Endothelial cell of umbilical vein (primary cell): Measurements from ENCODE around the gene ACTG2. TPM values are rescaled to one million over a fixed set of nuclear protein-coding genes. Genes with fewer than 3 reads are reported as not detected.

Experiments
- BruUV-seq: library from RNA; stranded (reverse); fragments of 400-500 nt; replicated peaks from 2 replicates; lab custom pipeline; 2021; lab: Mats Ljungman, UMichigan
- CTCF ChIA-PET: fragments of 300-600, 350-600 bp; sonication (Branson Sonifier 250); formaldehyde crosslinking; loops from one replicate; lab custom pipeline; 2021; ENCODE audit warnings: antibody characterized with exemption, inconsistent platforms; lab: Charles Lee
- POLR2A ChIA-PET: fragments of 300-600, 350-600 bp; sonication (Branson Sonifier 250); formaldehyde crosslinking; loops from one replicate; lab custom pipeline; 2021; ENCODE audit warnings: antibody characterized with exemption, inconsistent platforms; lab: Charles Lee
- DNase-seq: peaks from one replicate; pipeline ENCODE4 v3.0.0-alpha.2; 2011; ENCODE audit warnings: low read depth, low spot score
- FAIRE-seq: peaks from 2 replicates; lab custom pipeline; 2011; peaks lifted over from hg19 to GRCh38; lab: Jason Lieb, UNC
- H2AFZ ChIP-seq: 2 replicates; pipeline ENCODE4 v1.6.0; 2012; ENCODE audit warnings: low read depth, low read length, control low read depth, inconsistent platforms
- H3K27ac ChIP-seq: 2 replicates; pipeline ENCODE4 v1.5.1; 2011; ENCODE audit warnings: low read depth, mild to moderate bottlenecking, control low read depth, low read length, moderate library complexity; ENCODE audit not compliant: insufficient read depth
- H3K27me3 ChIP-seq, 2 experiments: 2 replicates each; pipeline versions ENCODE4 v1.6.0 to v1.6.1; 2011; ENCODE audit warnings: low read length in 2 of 2, mixed read lengths in 1 of 2; ENCODE audit not compliant: control insufficient read depth in 2 of 2, insufficient read depth in 2 of 2
- H3K36me3 ChIP-seq, 2 experiments: 2 replicates in 1 of 2; 3 replicates in 1 of 2; pipeline ENCODE4 v1.5.1; 2011; ENCODE audit warnings: low read length in 2 of 2, mild to moderate bottlenecking in 1 of 2, moderate library complexity in 1 of 2; ENCODE audit not compliant: control insufficient read depth in 2 of 2, insufficient read depth in 2 of 2; ENCODE audit errors: extremely low read depth in 1 of 2
- H3K4me1 ChIP-seq: 3 replicates; pipeline ENCODE4 v1.5.1; 2011; ENCODE audit warnings: mild to moderate bottlenecking, low read length; ENCODE audit not compliant: control insufficient read depth, insufficient read depth; ENCODE audit errors: extremely low read depth
- H3K4me2 ChIP-seq: 2 replicates; pipeline ENCODE4 v1.6.1; 2011; ENCODE audit warnings: low read length, control low read depth, mixed read lengths; ENCODE audit not compliant: insufficient read depth
- H3K4me3 ChIP-seq, 3 experiments: fragments of 200-600 bp in 1 of 3; sonication (generic), shearing (Covaris generic) in 1 of 3; replicated peaks in 1 of 3; 2 replicates each; pipeline ENCODE4 v1.5.1; 2011 to 2016; ENCODE audit warnings: control low read depth in 3 of 3, low read length in 3 of 3, mild to moderate bottlenecking in 2 of 3, inconsistent platforms in 1 of 3, low read depth in 1 of 3, moderate library complexity in 1 of 3; ENCODE audit not compliant: insufficient read depth in 1 of 3
- H3K79me2 ChIP-seq: 2 replicates; pipeline ENCODE4 v1.6.0; 2012; ENCODE audit warnings: low read length, inconsistent platforms; ENCODE audit not compliant: control insufficient read depth, insufficient read depth
- H3K9ac ChIP-seq: replicated peaks from 2 replicates; pipeline ENCODE3; 2011; ENCODE audit warnings: low read length, control low read depth; ENCODE audit not compliant: insufficient read depth; ENCODE audit errors: extremely low read depth
- H3K9me1 ChIP-seq: replicated peaks from 3 replicates; pipeline ENCODE4 v1.6.0; 2011; ENCODE audit warnings: mild to moderate bottlenecking, low read length; ENCODE audit not compliant: control insufficient read depth, insufficient read depth; ENCODE audit errors: extremely low read depth
- H3K9me3 ChIP-seq: replicated peaks from 2 replicates; pipeline ENCODE4 v1.5.1; 2012; ENCODE audit warnings: low read length, inconsistent platforms; ENCODE audit not compliant: control insufficient read depth, insufficient read depth
- H4K20me1 ChIP-seq: replicated peaks from 2 replicates; pipeline ENCODE3; 2011; ENCODE audit warnings: mild to moderate bottlenecking, low read length; ENCODE audit not compliant: control insufficient read depth, insufficient read depth; ENCODE audit errors: extremely low read depth
- EZH2 ChIP-seq: IDR thresholded peaks from 2 replicates; pipeline ENCODE4 v1.6.1; 2012; ENCODE audit warnings: borderline replicate concordance, low read depth, mild to moderate bottlenecking, moderate library complexity, low read length, inconsistent platforms; ENCODE audit not compliant: severe bottlenecking
- FOS ChIP-seq: IDR thresholded peaks from 2 replicates; pipeline ENCODE4 v1.6.1; 2011; ENCODE audit warnings: mild to moderate bottlenecking, low read length, moderate library complexity, borderline replicate concordance; ENCODE audit not compliant: insufficient read depth
- GATA2 ChIP-seq: IDR thresholded peaks from 2 replicates; pipeline ENCODE4 v1.7.0; 2011; ENCODE audit warnings: low read depth, mild to moderate bottlenecking, moderate library complexity, mixed read lengths, low read length; ENCODE audit not compliant: insufficient read length, insufficient read depth
- JUN ChIP-seq: IDR thresholded peaks from 2 replicates; pipeline ENCODE4 v1.6.1; 2011; ENCODE audit warnings: borderline replicate concordance, low read depth; ENCODE audit not compliant: insufficient read length, insufficient read depth
- MYC ChIP-seq: IDR thresholded peaks from one replicate; pipeline ENCODE4 v1.6.1; 2011; ENCODE audit warnings: mild to moderate bottlenecking, low read depth, low read length
- POLR2A ChIP-seq: IDR thresholded peaks from 2 replicates; pipeline ENCODE4 v1.6.1; 2012; ENCODE audit warnings: low read depth, mild to moderate bottlenecking, control low read depth, low read length
- POLR2AphosphoS5 ChIP-seq: IDR thresholded peaks from 2 replicates; pipeline ENCODE4 v1.6.1; 2012; ENCODE audit warnings: low read depth, mild to moderate bottlenecking, control low read depth, low read length, moderate library complexity; ENCODE audit not compliant: insufficient read depth
- dilution Hi-C: fragments of 300-500 bp; cut with MboI; formaldehyde crosslinking; loops from one replicate; pipeline ENCODE4 v1.15.0; 2019; ENCODE audit warnings: low sequenced_read_pairs; ENCODE audit not compliant: extremely low pct_ligation_motif_present
- intact Hi-C: fragments of 100-400 bp; cut with micrococcal nuclease; formaldehyde crosslinking; loops from one replicate; pipeline ENCODE4 v1.10.0; 2022
- polyA plus RNA-seq, 4 experiments: library from polyadenylated mRNA; depleted of rRNA in 3 of 4; stranded (reverse) in 3 of 4; unstranded in 1 of 4; fragments of >200 nt; gene quantifications; 2 replicates each; pipeline versions ENCODE4 v1.2.1 to v1.2.3, GENCODE V29; 2011 to 2012; ENCODE audit warnings: missing spikeins in 1 of 4
- total RNA-seq: library from RNA; stranded (reverse); gene quantifications from 2 replicates; pipeline ENCODE4 v1.2.3, GENCODE V29; 2021
- TF ChIP-seq, protein P1 (sequence below): IDR thresholded peaks from 2 replicates; pipeline ENCODE4 v1.6.1; 2011; ENCODE audit not compliant: insufficient read depth, insufficient read length
- TF ChIP-seq, protein P2 (sequence below), 2 donors: IDR thresholded peaks; 1 replicate in 1 of 2; 2 replicates in 1 of 2; pipeline ENCODE4 v1.5.1; 2011; ENCODE audit warnings: low read length in 2 of 2, mild to moderate bottlenecking in 2 of 2, moderate library complexity in 2 of 2, control low read depth in 1 of 2, inconsistent platforms in 1 of 2, low read depth in 1 of 2; ENCODE audit not compliant: insufficient read depth in 1 of 2; ENCODE audit errors: extremely low read depth in 1 of 2

The ACTG2 gene
- total and polyA plus RNA-seq, 2 donors (not counting 3 experiments of a cell fraction or from before 2014, with no cell fraction given): not detected

DNA sequence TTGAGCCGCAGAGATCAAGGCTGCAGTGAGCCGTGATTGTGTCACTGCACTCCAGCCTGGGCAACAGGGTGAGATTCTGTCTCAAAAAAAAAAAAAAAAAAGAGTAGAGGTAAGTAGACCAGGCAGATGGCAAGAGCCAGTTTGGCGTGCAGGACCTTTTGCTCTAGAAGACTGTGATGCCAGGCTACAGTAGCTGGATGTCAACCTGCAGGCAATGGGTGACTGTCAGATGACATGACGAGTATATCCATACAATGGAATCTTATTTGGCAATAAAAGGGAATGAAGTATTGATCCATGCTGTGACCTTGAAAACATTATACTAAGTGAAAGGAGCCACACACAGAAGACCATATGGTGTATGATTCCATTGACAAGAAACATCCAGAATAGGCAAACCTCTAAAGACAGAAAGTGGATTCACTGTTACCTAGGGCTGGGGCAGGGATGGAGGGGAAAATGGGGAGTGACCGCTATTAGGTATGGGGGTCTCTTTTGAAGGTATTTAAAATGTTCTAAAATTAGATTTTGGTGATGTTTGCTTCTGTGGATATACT, 22.7 kb downstream of the ACTG2 start:
- Histone ChIP-seq H3K9me3 (no peaks in the 10 kb centered on the region), H3K79me2 (no peaks in the 10 kb centered on the region), H3K27me3 (peaks cover 5 to 15% of the 10 kb centered on the region in 2 experiments), H3K9me1 (no peaks in the 10 kb centered on the region), H2AFZ (no peak overlapping the region), H3K4me2 (no peak overlapping the region), H3K4me1 (no peaks in the 10 kb centered on the region), H3K9ac (no peak overlapping the region), H3K36me3 (no peaks in the 10 kb centered on the region), H3K4me3 (no peak overlapping the region), H3K27ac (no peak overlapping the region), H4K20me1 (no peaks in the 10 kb centered on the region)
- no peak for TF ChIP-seq JUN
- TF ChIP-seq, protein P1, sequence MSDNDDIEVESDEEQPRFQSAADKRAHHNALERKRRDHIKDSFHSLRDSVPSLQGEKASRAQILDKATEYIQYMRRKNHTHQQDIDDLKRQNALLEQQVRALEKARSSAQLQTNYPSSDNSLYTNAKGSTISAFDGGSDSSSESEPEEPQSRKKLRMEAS: no peak
- TF ChIP-seq POLR2AphosphoS5: no peak
- no peak for TF ChIP-seq GATA2
- TF ChIP-seq, protein P2, sequence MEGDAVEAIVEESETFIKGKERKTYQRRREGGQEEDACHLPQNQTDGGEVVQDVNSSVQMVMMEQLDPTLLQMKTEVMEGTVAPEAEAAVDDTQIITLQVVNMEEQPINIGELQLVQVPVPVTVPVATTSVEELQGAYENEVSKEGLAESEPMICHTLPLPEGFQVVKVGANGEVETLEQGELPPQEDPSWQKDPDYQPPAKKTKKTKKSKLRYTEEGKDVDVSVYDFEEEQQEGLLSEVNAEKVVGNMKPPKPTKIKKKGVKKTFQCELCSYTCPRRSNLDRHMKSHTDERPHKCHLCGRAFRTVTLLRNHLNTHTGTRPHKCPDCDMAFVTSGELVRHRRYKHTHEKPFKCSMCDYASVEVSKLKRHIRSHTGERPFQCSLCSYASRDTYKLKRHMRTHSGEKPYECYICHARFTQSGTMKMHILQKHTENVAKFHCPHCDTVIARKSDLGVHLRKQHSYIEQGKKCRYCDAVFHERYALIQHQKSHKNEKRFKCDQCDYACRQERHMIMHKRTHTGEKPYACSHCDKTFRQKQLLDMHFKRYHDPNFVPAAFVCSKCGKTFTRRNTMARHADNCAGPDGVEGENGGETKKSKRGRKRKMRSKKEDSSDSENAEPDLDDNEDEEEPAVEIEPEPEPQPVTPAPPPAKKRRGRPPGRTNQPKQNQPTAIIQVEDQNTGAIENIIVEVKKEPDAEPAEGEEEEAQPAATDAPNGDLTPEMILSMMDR (IDR thresholded peaks at IDR 0.05; ENCODE audit: extremely low read depth in 1 of 2, insufficient read depth in 1 of 2, low read depth in 1 of 2, low read length in 2 of 2): no peak
- TF ChIP-seq FOS: no peak
- TF ChIP-seq POLR2A: no peak
- no peak for TF ChIP-seq EZH2
- TF ChIP-seq MYC: no peak
- DNase-seq: no peak
- intact Hi-C loops: no loop called here
- ChIA-PET POLR2A (no interaction called here), CTCF (no interaction called here)
- FAIRE-seq: no peak
- dilution Hi-C loops: no loop called here
- no TSS peak for BruUV-seq
